Spleen (tissue), 7 donors: ENCODE measurements around the gene VCPKMT.

ENCODE experiments used
- POLR2A ChIP-seq, 3 donors: fragments of 450-650 bp; IDR thresholded peaks; one replicate each; pipeline ENCODE4 v1.5.1; 2017; ENCODE audit warnings: antibody characterized with exemption in 3 of 3, mild to moderate bottlenecking in 1 of 3
- POLR2AphosphoS5 ChIP-seq, 3 donors: sonication (generic); formaldehyde crosslinking; IDR thresholded peaks; one replicate each; pipeline ENCODE4 v1.5.1; 2017; ENCODE audit warnings: antibody characterized with exemption in 3 of 3
- TF ChIP-seq, protein P1 (sequence below), 11 experiments: fragments of 200-600 bp in 7 of 11; fragments of 450-650 bp in 4 of 11; sonication (generic) in 4 of 11; IDR thresholded peaks in 8 of 11; conservative IDR thresholded peaks in 3 of 11; 1 replicate in 7 of 11; 2 replicates in 4 of 11; pipeline versions ENCODE4 v1.4.0 to v1.8.0; 2016 to 2021; ENCODE audit warnings: antibody characterized with exemption in 11 of 11, inconsistent platforms in 4 of 11, mild to moderate bottlenecking in 1 of 11
- donor health status: DM: no; HTN: no; CAD: no; lungs with moderate emphysema.
- donor health status: DM: no; HTN: no; CAD: no.
- donor health status: DM: no; HTN: no; CAD: no.

DNA sequence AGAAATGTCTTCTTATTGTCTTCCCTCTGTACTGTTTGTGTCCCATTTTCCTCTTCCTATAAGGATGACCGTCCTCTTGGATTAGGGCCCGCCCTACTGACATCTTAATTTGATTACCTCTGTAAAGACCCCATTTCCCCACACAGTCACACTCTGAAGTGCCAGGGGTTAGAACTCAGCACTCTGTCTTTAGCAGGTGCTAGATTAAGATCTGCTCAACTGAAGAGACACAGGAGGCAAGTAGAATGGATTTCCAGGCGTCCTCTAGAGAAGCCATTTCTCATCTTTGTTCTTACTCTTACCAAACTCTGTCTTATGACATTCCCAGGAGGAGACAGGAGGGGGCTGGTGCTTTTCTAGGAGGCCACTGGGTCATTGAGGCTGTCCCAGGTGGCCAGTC is 50.8 kb downstream of the VCPKMT start:
- TF ChIP-seq, protein P1, sequence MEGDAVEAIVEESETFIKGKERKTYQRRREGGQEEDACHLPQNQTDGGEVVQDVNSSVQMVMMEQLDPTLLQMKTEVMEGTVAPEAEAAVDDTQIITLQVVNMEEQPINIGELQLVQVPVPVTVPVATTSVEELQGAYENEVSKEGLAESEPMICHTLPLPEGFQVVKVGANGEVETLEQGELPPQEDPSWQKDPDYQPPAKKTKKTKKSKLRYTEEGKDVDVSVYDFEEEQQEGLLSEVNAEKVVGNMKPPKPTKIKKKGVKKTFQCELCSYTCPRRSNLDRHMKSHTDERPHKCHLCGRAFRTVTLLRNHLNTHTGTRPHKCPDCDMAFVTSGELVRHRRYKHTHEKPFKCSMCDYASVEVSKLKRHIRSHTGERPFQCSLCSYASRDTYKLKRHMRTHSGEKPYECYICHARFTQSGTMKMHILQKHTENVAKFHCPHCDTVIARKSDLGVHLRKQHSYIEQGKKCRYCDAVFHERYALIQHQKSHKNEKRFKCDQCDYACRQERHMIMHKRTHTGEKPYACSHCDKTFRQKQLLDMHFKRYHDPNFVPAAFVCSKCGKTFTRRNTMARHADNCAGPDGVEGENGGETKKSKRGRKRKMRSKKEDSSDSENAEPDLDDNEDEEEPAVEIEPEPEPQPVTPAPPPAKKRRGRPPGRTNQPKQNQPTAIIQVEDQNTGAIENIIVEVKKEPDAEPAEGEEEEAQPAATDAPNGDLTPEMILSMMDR (IDR thresholded peaks at IDR 0.05 in 8 of 11, conservative IDR thresholded peaks at IDR 0.05 in 3 of 11) = no peak
- TF ChIP-seq POLR2AphosphoS5 (IDR thresholded peaks at IDR 0.05) = no peak
- TF ChIP-seq POLR2A (IDR thresholded peaks at IDR 0.05) = no peak
